ENCODE data around the gene AUP1.
"Not testable (repeated sequence)": the region's sequence is repeated elsewhere in the genome, so short reads cannot be mapped to it uniquely, and the experiment has no call there.

The AUP1 gene

DNA sequence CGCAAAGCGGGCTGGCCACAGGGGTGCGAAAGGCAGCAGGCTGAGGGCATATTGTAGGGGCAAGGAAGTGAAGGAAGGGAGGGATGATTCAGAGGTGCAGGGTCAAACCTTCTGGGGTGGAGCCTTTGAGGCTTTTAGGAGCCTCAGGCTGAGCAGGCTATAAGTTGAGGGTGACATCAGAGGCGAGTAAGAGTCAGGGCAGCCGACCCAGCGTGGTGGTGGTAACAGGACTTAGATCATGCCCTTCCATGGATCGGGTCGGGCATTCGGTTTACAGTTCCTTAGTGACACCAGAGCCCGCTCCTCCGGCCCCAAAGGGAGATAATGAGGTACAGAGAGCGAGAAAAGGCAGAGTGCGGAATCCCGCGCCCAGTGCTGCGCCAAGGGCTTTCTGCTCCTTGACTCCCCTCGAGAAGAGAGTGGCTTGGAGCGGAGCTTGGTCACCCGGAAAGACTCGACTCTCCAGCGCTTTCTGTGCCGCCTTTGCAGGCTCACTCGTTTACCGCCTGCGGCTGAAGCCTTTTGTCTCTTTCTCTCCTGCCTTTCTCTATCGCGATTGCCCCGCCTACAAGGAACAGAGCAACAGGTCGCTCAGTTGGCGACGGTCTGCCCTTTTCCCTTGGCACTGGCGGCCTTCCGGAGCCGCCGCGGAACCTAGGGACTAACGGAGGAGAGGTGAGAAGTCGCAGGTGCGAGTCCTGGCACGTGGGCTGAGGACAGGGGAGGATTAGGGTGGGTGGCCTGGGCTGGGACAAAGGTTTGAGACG, 30.8 kb downstream of the AUP1 start:
- DNase-seq (ENCODE audit: low read depth), result no peak

DNA sequence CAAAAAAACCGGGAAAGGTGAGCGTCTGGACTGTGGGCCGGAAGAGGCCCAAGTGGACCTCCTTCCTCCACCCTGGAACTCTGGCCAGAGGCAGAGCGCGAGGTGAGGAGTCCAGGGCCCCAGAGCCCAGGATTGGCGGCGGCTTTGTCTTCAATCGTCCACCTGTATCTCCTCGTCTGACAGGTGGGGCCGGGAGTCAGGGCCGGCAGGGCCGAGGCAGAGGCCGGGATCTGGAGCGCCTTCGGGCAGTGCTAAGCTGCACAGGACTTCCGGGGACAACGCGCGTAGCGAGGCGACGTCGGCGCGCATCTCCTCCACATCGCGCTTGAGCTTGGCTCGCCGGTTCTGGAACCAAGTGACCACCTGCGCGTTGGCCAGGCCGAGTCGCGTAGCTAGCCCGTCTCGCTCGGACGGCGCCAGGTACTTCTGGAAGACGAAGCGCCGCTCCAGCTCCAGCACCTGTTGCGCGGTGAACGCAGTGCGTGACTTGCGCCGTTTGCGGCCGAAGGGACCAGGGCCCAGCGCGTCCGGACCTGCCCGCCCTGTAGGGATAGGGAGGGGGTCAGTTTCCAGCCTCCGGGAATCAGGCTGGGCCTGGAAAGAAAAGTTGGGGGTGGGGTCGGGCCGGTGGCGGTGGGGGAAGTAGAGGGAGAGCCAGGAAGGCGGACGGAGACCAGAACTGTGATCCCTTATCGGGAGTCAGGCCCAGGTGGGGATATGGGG, 31.6 kb downstream of the AUP1 start:
- no peak for DNase-seq (ENCODE audit: low read depth)

DNA sequence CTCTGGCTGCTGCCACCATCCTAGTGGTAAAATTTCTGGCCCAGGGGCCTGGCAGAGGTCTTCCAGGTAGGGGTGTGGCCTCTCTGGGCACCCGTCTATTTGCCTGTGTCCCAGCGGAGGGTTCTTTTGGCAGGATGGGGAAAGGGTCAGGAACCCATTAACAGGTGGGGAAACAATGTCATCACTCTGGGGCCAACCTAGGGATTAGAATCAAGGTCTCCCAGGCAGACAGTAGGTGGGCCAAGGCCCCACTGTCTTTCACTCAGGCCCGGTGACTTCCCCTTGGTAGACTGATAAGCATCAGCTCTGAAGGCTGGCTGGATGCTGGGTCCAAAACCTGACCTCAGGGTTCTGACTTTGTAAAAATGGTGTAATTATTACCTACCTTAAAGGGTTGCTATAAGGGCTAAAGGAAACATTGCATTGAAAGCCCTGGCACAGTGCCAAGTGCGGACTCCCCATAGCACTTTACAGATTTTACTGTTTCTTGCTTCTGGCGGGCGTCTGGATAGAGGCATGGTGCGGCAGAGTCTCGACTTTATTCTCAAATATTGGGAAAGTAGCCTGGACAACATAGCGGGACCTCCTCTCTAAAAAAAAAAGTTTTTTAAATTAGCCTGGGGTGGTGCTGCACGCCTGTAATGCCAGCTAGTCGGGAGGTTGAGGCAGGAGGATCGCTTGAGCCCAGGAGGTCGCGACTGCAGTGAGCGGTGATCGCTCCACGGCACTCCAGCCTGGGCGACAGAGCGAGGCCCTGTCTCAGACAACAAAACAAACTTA, 32.3 kb downstream of the AUP1 start:
- DNase-seq (ENCODE audit: low read depth), result no peak

DNA sequence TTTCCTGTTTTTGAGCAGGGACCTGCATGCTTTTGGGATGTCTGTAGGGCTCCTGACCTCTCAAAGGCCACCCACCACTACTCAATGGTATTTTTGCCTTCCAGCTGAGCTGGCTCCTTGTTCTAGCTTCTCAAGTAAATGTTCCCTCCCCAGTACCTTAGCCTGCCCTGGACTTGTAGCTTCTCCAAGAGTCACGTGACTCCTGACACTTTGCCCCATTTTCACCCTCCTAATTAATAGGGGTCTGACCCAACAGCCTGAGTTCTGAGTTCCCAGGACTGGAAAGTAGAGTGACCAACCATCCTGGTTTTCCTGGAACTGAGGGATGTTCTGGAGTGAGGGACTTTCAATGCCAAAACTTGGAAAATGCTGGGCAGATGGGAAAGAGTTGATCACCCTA, 34.1 kb downstream of the AUP1 start:
- no peak for DNase-seq (ENCODE audit: low read depth)

DNA sequence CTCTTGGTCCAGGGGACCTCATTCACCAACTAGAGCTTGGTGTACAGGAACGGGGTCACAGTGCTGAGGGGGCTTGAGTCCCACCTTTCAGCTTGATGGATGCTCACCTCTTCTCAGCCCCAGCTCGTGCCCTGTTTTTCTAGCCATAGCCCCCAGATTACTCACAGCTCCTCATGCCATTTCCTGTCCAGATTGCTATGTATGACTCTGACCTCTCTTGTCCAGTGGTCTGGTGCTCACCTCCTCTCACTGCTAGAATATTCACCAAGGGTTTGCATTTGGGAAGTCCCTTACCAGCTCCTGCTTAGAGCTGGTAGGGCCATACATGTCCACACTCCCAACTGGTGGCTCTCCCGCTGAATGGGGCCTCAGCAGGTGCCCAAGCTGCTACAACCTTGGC, 36.0 kb downstream of the AUP1 start:
- no peak for DNase-seq (ENCODE audit: low read depth)

DNA sequence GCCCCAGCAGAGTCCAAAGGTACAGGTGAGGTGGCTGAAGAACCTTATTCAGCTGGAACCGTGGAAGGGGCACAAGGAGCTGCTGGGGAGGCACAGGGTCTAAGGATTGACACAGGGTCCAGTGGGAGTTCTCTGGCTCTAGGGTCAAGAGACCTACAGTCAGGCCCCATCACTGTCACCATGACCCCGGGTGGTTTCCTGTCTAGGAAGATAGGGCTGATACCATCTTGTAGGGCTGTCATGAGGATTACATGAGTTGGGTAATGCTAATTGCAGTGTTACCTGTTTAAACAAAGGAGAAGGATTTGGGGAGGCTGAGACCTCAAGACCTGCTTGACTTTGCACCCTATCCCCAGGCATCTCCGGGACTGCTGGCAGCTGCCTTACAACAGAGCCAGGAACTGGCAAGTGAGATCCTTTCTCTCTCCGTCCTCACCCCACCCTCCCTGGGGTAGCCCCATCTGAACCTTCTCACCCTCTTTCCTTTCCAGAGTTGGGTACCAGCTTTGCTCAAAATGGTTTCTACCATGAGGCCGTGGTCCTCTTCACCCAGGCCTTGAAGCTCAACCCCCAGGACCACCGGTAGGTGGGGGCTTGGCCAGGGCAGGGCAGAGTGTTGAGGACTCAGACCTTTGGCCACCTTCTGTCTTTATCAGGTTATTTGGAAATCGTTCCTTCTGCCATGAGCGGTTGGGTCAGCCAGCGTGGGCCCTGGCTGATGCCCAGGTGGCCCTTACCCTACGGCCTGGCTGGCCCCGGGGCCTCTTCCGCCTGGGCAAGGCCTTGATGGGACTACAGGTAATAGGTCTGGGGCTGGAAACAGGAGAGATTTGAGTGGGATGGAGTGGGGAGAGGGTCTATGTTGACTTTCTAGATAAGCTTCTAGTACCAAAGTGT, 37.6 kb downstream of the AUP1 start:
- no peak for DNase-seq (ENCODE audit: low read depth)

DNA sequence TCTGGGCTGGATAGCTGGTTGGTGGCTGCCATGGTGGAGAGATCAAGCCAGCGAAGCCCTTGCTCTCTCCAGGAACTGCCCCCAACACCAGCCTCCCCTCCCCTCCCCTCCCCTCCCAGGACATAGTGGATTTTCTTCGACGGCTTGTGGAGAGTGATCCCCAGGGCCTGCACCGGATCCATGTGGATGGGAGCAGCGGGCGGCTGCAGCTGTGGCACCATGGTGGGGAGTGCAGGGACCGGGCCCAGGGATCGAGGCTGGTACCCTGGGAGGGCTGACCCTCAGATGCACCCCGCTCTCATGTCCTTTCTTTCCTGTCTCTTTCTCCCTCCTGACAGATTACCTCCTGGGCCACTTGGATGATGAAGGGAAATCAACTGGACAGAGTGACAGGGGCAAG, 39.6 kb downstream of the AUP1 start:
- DNase-seq (ENCODE audit: low read depth), result no peak

DNA sequence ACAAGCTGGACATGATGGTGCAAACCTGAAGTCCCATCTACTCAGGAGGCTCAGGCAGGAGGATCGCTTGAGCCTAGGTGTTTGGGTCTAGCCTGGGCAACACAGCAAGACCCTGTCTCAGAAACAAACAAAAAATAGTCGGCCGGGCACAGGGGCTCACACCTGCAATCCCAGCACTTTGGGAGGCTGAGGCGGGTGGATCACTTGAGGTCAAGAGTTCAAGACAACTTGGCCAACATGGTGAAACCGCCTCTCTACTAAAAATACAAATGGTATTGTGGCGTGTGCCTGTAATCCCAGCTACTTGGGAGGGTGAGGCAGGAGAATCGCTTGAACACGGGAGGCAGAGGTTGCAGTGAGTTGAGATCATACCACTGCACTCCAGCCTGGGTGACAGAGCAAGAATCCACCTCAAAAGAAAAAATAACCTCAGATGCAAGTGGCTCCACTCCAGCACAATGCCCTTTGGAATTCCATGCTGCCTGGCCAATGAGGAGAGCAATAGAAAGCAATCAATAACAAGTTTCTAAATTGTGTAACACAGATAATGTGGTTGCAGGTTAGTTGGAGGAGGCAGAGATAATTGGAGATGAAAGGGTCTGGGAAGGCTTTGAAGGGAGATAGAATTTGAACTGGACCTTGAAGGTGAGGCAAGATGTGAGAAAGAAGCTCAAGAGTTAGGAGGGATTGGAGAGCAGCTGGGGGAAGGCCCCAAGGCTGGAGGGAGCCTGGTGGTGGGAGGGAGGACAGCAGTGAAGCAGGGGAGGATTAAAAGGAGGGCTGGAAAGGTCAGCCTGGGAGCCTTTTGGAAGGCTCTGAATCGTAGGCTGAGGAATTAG, 40.6 kb downstream of the AUP1 start:
- no peak for DNase-seq (ENCODE audit: low read depth)

DNA sequence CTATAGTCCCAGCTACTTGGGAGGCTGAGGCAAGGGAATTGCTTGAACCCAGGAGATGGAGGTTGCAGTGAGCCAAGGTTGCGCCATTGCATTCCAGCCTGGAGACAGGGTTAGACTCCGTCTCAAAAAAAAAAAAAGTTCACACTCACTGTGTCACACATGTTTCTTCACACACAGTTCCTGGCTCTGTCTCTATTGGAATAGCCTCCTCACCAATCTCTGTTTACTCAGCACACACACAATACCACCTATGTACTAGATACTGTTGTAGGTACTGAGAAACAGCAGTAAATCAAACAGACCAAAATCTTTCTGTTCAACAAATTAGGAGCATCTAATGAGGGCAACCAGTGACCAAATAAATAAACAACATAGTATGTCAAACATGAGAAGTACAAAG, 43.4 kb downstream of the AUP1 start:
- DNase-seq (ENCODE audit: low read depth), result no peak

DNA sequence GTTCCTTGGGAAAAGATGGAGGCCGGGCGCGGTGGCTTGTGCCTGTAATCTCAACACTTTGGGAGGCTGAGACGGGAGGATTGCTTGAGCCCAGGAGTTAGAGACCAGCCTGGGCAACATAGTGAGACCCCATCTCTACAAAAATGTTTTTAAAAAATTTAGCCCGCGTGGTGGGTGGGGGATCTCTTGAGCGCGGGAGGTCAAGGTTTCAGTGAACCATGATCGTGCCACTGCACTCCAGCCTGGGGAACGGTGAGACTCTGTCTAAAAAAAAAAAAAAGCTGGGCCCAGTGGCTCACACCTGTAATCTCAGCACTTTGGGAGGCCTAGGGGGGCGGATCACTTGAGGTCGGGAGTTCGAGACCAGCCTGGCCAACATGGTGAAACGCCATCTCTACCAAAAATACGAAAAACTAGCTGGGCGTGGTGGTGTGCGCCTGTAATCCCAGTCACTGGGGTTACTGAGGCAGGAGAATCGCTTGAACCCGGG, 45.8 kb downstream of the AUP1 start:
- not testable (repeated sequence) for DNase-seq (ENCODE audit: low read depth)

DNA sequence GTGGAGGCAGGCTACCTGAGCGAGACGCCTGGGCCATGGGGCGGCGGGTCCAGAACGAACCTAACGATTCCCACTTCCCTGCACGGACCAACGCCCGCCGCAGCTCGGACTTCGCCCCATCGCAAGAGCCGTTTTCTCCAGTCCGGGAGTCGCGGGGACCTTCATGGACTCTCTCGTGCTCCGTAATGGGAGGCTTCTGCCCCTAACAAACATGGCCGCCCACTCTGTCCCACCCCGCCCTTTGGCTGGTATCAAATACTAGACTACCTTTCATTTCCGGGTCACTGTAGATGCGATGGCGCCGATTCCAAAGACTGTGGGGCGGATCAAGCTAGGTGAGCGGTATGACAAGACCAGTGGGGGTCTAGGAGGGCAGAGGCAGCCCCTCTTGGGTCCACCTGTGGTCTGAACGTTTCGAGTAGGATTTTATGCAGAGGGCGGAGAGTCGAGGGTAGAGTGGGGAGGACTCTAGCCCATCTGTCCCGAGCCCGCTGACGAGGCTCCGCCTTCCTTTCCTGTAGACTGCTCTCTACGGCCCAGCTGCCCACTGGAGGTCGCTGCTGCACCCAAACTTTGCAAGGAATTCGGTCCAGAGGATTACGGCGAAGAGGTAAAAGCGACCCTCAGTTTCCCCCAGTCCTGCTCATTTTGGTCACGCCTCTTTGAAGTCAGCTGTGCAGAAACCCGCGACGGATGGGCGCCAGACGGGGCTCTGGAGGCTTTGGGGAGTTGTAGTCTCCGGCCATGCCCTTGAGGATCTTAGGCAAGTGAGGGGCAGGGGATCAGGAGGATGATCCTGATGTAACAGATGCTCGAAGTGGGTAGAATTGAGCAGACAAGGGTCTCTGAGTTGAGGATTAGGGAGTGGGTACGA, 46.5 kb downstream of the AUP1 start, which contains the start of the genes CCDC142 and TTC31:
Gene CCDC142 (minus strand): TSS at position 198 of the 874 bp plus-strand sequence. CDS start 161 bp downstream, at position 37.
Gene TTC31 (plus strand): TSS at position 281 of the 874 bp plus-strand sequence. CDS start 15 bp downstream, at position 296.
- DNase-seq (ENCODE audit: low read depth), result peak; percentile 77

DNA sequence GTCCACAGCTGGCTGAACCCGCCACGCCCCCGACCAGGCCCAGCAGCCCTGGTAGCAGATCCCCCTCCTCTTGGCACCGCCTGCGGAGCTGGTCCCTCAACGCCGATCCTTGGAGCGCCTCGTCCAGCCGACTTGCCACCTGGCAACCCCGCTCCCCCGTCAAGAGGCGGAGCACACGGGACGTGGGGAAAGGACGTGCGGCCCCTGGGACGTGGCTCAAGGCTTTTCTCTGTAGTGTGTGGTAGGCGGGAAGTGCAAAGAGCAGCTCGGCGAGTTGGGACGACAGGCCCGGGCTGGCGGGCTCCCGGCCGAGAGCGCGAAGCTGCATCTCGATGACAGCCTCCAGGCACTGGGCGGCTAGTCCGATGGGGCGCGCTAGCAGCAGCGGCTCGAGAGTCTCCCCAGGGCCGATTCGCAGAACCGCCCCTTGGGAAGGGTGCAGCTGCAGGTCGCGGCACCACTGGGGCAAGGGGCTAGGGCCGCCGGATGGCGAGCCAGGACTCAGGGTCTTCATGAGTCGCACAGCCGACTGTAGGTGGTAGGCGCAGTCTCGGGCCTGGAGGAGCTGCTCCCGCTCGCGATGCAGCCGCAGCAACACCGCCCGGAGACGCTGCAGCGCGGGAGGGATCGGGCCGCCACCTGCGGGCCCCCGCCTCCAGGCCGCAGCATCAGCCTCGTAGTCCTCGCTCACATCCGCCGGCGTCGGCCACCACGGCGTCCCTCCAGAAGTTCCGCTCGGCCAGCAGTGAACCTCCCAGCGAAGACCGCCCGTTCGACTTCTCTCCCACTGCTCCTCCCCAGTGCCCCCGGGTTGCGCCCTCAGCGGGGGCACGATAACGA, 47.3 kb downstream of the AUP1 start:
- no peak for DNase-seq (ENCODE audit: low read depth)

DNA sequence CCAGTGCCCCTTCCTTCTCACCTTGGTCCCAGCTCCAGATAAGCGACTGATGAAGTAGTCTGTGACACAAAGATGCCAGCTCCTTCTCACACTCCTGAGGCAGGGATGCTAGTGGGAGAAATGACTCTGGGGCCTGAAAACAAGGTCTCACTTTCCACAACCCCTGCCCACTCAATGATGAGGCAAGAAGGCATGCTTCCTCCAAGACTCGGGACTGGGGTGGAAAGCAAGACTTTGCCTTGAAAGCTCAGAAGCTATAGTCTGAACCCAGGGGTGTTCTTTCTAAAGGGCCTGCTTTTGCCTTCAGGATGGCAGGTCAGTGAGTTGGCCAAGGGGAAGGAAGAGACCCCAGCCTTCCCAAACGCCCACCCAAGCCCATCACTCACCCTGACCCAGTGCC, 48.1 kb downstream of the AUP1 start:
- no peak for DNase-seq (ENCODE audit: low read depth)

Measured in non-pigmented ciliary epithelial cell (primary cell).